Muscle layer of duodenum (tissue), 2 donors: ENCODE results near the gene TSSK2.

Source experiments
- H3K27ac ChIP-seq: one replicate; pipeline ENCODE4 v1.7.0; 2013; ENCODE audit warnings: mild to moderate bottlenecking, low read length
- H3K27me3 ChIP-seq: one replicate; pipeline ENCODE4 v1.7.0; 2013; ENCODE audit warnings: low read depth, mild to moderate bottlenecking, control low read depth, low read length
- H3K36me3 ChIP-seq, 2 donors: one replicate each; pipeline ENCODE4 v1.7.0; 2013; ENCODE audit warnings: low read length in 2 of 2, control low read depth in 1 of 2, mild to moderate bottlenecking in 1 of 2; ENCODE audit not compliant: insufficient read depth in 2 of 2, control insufficient read depth in 1 of 2
- H3K4me1 ChIP-seq, 2 donors: one replicate each; pipeline ENCODE4 v1.7.0; 2013; ENCODE audit warnings: low read length in 2 of 2, mild to moderate bottlenecking in 2 of 2, control low read depth in 1 of 2, moderate library complexity in 1 of 2; ENCODE audit not compliant: insufficient read depth in 2 of 2, control insufficient read depth in 1 of 2
- H3K4me3 ChIP-seq, 2 donors: one replicate each; pipeline ENCODE4 v1.7.0; 2013; ENCODE audit warnings: low read length in 2 of 2, low read depth in 1 of 2, mild to moderate bottlenecking in 1 of 2
- H3K9me3 ChIP-seq, 2 donors: one replicate each; pipeline ENCODE4 v1.7.0; 2013; ENCODE audit warnings: low read length in 2 of 2, control low read depth in 1 of 2, mild to moderate bottlenecking in 1 of 2; ENCODE audit not compliant: control insufficient read depth in 1 of 2
- donor health status: healthy.

Gene TSSK2

DNA sequence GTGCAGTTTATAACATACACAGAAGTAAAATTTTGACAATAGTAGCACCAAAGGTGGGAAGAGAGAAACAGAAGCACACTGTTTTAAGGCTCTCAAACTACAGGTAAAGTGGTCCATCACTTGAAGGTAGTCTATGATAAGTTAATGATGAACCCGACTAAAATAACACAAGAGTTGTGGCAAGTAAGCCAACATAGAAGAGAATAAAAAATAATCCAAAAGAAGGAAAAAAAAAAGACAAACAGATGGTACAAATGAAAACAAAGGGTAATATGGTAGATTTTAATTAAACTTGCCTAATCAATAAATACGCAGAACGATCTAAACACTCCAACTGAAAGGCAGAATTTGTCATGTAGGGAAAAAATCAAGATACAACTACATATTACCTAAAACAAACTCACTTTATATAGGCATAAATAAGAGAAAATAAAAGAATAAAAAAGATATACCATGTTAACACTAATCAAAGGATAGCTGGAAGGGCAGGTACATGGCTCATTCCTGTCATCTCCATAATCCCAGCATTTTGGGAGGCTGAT, 40.5 kb upstream of the TSSK2 start:
- peaks cover 0 to under 1% of the 10 kb centered on the region in 2 donors for H3K4me1 ChIP-seq
- no peaks in the 10 kb centered on the region for H3K9me3 ChIP-seq
- H3K36me3 ChIP-seq = peaks cover 4 to 14% of the 10 kb centered on the region in 2 donors
- no peaks in the 10 kb centered on the region for H3K27me3 ChIP-seq
- no peak overlapping the region for H3K4me3 ChIP-seq
- H3K27ac ChIP-seq = no peak overlapping the region

DNA sequence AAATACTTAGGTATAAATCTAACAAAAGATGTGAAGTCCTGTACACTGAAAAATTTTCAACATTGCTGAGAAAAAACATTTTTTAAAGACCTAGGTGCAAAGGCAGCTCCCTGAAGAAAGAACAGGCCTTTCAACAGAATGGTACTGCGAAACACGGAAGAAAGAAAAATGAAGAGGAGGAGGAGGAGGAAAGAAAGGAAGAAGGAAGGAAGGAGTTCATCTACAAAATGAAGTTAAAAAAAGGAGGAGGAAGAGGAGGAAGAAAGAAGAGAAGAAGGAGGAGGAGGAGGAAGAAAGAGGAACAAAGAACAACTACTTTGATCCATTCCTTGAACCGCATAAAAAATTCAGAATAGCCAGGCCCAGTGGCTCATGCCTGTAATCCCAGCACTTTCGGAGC, 38.4 kb upstream of the TSSK2 start:
- Histone ChIP-seq H3K9me3 (no peaks in the 10 kb centered on the region), H3K27me3 (no peaks in the 10 kb centered on the region), H3K4me3 (no peak overlapping the region), H3K27ac (no peak overlapping the region), H3K36me3 (peaks cover 0 to 13% of the 10 kb centered on the region in 2 donors), H3K4me1 (peaks cover 0 to 2% of the 10 kb centered on the region in 2 donors)

DNA sequence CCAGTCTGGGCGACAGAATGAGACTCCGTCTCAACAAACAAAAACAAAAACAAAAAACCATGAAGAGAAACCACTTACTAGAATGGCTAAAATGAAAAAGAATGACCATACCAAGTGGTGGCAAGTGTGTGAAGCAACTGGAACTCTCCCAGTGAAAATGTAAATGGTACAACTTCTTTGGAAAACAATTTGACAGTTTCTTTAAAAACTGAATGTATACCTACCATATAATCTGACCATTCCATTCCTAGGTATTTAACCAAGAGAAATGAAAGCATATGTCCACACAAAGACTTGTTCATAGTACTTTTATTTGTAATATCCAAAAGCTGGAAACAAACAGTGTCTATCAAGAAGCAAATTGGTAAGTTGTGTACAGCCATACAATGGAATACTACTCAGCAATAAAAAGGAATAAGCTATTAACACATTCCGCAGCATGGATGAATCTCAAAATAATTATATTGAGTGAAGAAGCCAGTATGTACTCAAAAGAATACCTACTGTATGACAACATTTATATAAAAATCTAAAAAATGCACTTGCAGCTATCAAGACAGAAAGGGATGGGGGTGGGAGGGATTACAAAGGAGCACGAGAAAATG, 36.6 kb upstream of the TSSK2 start:
- Histone ChIP-seq H3K36me3 (no peaks in the 10 kb centered on the region), H3K4me3 (no peak overlapping the region), H3K4me1 (peaks cover 0 to 4% of the 10 kb centered on the region in 2 donors), H3K9me3 (no peaks in the 10 kb centered on the region), H3K27ac (no peak overlapping the region), H3K27me3 (no peaks in the 10 kb centered on the region)

DNA sequence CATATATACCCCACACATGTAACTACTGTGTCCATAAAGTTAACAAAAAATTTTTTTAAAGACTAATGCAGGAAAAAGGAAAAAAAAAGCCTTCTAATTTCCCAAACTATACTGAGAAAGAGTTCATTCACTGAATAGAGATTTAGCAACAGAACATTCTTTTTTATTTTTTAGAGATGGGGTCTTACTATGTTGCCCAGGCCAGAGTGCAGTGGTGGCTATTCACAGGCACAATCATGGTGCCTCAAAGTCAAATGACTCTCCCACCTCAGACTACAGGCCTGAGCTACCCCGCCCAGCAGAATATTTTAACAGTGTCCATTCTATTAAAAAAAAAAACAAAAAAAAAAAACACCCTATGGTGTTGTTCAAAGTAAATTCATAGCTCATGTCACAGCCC, 34.6 kb upstream of the TSSK2 start:
- H3K36me3 ChIP-seq = no peaks in the 10 kb centered on the region
- no peaks in the 10 kb centered on the region for H3K9me3 ChIP-seq
- peaks cover 0 to 4% of the 10 kb centered on the region in 2 donors for H3K4me1 ChIP-seq
- no peaks in the 10 kb centered on the region for H3K27me3 ChIP-seq
- no peak overlapping the region for H3K4me3 ChIP-seq
- no peak overlapping the region for H3K27ac ChIP-seq

DNA sequence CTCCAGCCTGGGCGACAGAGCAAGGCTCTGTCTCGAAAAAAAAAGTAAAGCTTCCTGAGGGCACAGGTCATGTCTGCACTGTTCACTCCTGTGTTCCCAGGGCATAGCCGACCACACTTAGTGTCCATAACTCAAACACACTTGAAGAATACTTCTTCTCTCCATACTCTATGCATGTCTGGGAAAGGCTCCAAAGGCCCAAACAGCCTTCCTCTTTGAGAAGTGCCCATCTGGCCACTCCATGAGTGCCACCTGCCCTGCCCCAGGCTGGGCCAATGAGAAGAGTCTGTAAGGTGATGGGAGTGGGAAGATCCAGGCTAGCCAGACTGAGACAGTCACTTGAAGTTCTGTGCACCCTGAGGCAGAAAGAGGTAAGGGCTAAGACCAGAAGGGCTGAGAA, 33.6 kb upstream of the TSSK2 start:
- H3K4me1 ChIP-seq = peaks cover 0 to 4% of the 10 kb centered on the region in 2 donors
- H3K27ac ChIP-seq = no peak overlapping the region
- H3K9me3 ChIP-seq = no peaks in the 10 kb centered on the region
- H3K36me3 ChIP-seq = no peaks in the 10 kb centered on the region
- no peak overlapping the region for H3K4me3 ChIP-seq
- no peaks in the 10 kb centered on the region for H3K27me3 ChIP-seq

DNA sequence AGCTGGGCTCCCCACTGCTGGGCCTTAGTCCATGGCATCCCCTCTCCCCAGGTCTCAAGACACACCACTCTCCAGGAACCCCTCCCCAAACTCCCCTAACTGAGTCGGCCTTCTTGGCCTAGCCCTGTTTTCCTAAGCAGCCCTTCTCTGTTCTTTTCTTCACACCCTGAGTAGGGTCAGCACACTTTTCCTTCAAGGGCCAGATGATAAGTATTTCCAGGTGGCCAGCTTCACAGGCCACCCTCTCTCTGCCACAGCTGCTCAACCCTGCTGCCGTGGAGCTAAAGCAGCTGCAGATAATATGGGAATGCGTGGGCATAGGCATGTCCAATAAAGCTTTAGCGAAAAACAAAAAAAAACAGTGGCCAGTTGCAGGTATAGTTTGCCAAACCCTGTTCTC, 33.0 kb upstream of the TSSK2 start:
- no peak overlapping the region for H3K27ac ChIP-seq
- H3K4me1 ChIP-seq = peaks cover 0 to 4% of the 10 kb centered on the region in 2 donors
- no peak overlapping the region for H3K4me3 ChIP-seq

DNA sequence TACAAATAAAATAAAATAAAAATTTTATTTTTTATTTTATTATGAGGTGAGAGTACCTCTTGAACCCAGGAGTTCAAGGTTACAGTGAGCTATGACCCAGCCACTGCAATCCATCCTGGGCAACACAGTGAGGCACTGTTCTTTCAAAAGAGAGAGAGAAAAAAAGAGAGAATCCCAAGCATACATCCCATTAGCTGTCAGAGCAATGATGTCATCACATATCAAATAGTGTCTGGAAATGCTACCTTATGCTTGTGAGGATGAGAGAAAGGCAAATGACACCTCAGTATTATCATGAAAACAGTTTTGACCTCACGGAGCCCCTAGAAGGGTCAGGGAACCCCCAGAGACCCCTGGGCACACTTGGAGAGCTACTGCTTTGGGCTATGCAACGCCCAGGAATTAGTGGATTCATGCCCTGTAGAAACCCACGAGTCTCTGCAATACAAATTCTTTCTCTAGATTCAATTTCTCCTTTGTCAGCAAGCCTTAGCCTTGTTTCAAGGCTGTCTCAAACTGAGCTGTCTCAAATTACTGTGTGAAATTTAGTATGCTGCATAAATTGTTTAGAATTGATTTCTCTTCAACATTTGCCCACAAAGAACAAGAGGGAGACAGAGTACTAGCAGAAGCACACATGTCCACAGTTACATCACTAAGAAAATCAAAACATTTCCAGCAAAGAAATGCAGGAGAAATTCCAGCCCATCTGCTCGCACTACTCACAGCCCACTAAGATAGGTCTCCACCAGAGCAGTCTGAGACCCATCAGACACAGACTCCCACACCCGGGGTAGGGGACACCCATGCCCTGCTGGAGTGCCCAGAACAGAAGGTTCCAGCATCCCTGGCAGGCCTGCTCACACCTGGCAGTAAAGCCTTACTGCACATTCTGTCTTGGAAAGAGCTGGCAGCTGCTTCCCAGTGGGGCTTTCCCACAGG, 27.0 kb upstream of the TSSK2 start:
- no peak overlapping the region for H3K4me3 ChIP-seq
- no peaks in the 10 kb centered on the region for H3K36me3 ChIP-seq
- H3K27ac ChIP-seq = no peak overlapping the region
- H3K9me3 ChIP-seq = no peaks in the 10 kb centered on the region
- H3K4me1 ChIP-seq = peaks cover 4 to 41% of the 10 kb centered on the region in 2 donors
- no peaks in the 10 kb centered on the region for H3K27me3 ChIP-seq

More for the DNA sequence above, 33.0 kb upstream of the TSSK2 start:
- H3K27me3 ChIP-seq = no peaks in the 10 kb centered on the region
- no peaks in the 10 kb centered on the region for H3K9me3 ChIP-seq
- no peaks in the 10 kb centered on the region for H3K36me3 ChIP-seq

DNA sequence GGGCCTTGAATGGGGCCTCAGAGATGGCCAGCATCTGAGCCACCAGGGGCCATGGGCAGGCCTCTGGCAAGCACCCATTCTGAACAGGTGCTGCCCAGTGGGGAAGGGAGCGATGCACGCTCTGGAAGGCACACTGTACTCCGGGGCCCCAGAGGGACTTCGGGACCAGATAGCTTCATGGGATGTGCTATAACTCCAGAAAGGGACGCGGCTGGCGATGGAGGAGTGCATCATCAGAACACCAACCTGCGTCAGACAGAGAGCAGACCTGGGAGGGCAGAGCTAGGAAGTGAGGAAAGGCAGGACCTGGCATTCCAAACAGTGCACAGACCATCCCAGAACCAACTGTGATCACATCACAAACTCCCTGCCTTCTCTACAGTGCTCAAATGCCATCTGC, 25.7 kb upstream of the TSSK2 start:
- Histone ChIP-seq H3K9me3 (no peaks in the 10 kb centered on the region), H3K4me1 (peaks cover 9 to 51% of the 10 kb centered on the region in 2 donors), H3K4me3 (no peak overlapping the region), H3K36me3 (no peaks in the 10 kb centered on the region), H3K27ac (no peak overlapping the region), H3K27me3 (no peaks in the 10 kb centered on the region)

DNA sequence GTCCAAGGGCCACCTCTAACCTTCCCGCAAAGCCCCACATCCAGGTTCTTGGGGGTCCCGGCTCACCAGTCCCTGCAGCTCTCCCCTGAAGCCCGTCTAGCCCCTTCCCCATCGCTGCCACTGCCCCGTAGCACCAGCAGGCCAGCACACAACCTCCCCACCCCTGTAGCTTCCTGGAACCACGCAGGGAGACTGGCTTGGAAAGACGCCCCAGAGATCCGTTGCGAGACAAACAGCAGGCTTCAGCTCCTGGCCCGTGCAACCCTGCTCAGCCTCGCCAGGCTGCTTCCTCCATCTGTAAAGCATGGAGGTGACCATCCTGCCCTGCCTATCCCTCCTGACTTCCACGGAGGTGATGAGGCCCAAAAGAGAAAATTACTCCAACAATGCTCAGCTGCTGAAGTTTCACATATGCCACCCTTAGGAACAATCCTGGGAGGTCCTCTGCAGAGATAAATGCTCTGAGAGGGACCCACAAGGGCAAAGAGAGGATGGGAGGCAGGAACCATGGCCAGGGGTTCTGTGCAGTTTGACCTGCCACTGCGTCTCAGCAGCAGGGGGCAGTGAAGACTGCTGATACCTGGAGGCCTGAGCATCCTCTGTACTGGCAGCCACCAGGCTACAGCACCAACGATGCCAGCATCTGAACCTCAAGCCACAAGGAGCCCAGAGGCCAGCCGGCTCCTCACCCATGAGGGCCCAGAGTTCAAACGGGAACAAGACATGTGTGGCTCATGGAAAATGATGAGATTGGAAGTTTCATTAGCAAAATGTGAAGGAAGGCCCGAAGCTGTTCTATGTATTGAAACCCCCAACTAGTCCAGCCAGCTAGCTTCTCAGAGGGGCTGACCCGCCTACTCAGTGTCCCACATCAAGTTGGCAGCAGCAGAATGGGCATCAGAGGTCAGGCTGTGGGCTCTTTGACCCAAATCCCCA, 25.0 kb upstream of the TSSK2 start:
- Histone ChIP-seq H3K4me1 (peaks cover 9 to 51% of the 10 kb centered on the region in 2 donors), H3K27me3 (no peaks in the 10 kb centered on the region), H3K27ac (no peak overlapping the region), H3K4me3 (no peak overlapping the region), H3K36me3 (no peaks in the 10 kb centered on the region), H3K9me3 (no peaks in the 10 kb centered on the region)

DNA sequence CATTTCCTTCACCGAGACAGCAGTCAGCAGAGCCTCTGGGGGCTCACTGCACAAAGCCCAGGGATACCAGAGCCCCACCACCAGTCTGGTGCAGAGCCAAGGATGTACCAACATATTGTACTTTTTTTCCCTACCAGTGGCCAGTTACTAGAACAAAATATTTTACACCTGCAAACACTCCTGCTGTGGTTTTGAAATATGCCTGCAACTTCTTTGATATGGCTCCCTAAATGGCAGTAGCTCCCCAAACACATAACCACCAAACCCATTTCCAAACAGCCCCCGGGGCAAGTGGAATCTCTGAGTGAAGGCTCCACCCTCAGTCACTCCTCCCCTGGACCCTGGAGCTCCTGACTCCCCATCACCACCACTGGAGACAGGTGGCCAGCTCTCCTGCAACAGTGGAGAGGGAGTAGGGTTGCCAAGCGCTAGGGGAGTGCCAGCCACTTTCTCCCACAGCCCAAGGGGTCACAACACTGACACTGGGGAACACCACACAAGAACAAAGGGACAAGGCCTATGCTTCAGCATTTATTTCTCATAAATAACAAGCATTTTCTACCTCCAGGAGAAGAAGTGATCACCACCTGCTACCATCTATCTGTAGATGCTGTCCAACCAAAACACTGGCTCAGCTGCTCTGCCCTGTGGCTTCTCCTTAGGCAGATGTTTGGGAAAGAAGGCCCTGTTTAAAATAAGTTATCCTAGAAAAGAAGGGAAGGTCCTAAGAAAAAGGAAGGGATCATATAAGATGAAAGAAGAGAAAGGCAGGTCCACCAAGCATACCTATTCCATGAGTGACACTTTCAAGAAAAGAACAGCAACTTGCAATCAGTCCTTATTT, 24.0 kb upstream of the TSSK2 start:
- Histone ChIP-seq H3K27ac (no peak overlapping the region), H3K9me3 (no peaks in the 10 kb centered on the region), H3K27me3 (no peaks in the 10 kb centered on the region), H3K4me1 (peaks cover 9 to 51% of the 10 kb centered on the region in 2 donors), H3K4me3 (no peak overlapping the region), H3K36me3 (no peaks in the 10 kb centered on the region)
